Activated CD4-positive, alpha-beta T cell treated with anti-CD3 and anti-CD28 coated beads, Interleukin-2, amount 10 ng/mL, durations not matched to agents 24 days and 14 days (primary cell): ENCODE results near the gene PNPLA5. TPM values are rescaled to one million over a fixed set of nuclear protein-coding genes. Genes with fewer than 3 reads are reported as not detected.

Source experiments
- DNase-seq: peaks from one replicate; pipeline ENCODE4 v3.0.0; 2022
- H3K27ac Mint-ChIP-seq: one replicate; pipeline ENCODE4 v1.8.0; 2022; ENCODE audit warnings: mild to moderate bottlenecking, mixed read lengths
- H3K27me3 Mint-ChIP-seq: one replicate; pipeline ENCODE4 v1.8.0; 2022; ENCODE audit warnings: mixed read lengths
- H3K36me3 Mint-ChIP-seq: one replicate; pipeline ENCODE4 v1.8.0; 2022; ENCODE audit warnings: low read depth, mild to moderate bottlenecking, mixed read lengths
- H3K4me1 Mint-ChIP-seq: one replicate; pipeline ENCODE4 v1.8.0; 2021; ENCODE audit warnings: mixed read lengths
- H3K4me3 Mint-ChIP-seq: one replicate; pipeline ENCODE4 v1.8.0; 2022; ENCODE audit warnings: mild to moderate bottlenecking, moderate library complexity, mixed read lengths
- H3K9me3 Mint-ChIP-seq: one replicate; pipeline ENCODE4 v1.8.0; 2021; ENCODE audit warnings: mixed read lengths
- intact Hi-C: fragments of 100-400 bp; cut with micrococcal nuclease; formaldehyde crosslinking; loops from one replicate; pipeline ENCODE4 v1.15.1; 2023
- total RNA-seq: library from RNA; stranded (reverse); gene quantifications from 2 replicates; pipeline ENCODE4 v1.2.3, GENCODE V29; 2022

PNPLA5 gene
- total RNA-seq, 1 donor from 2014 or later, result not detected

DNA sequence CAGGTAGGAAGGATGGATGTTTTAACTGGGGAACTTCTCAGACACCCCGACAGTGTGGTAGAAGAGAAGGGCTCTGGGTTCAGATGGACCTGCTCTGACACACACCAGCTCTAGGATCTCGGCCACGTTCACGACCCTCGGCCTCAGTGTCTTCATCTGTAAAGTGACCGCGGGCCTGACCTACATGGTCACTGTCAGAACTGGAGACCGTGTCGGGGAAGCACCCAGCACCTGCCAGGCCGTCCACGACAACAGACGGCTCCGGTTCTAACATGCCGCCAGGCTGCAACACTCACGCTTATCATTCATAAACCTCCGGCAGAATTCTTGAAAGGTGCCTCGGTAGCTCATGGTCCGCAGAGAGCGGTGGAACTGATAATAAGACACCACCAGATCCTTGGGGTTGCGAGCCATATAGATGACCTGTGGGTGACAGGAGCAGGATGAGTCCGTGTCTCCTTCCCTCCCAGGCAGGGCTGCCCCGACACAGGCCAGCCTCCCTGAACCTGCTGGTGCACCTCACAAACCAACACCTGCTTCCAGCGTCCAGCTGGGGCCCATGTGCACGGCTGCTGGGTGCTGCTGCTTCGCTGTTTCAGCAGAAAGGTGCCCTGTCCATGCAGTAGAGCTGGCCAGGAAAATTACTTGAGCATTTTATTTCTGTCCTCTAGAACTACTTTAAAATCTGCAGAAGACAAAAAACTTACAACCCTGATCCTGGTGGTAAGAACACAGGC, 53.1 kb downstream of the PNPLA5 start:
- Mint-ChIP-seq H3K4me1 (no peaks in the 10 kb centered on the region), H3K4me3 (no peak overlapping the region), H3K27ac (no peak overlapping the region), H3K9me3 (no peaks in the 10 kb centered on the region), H3K27me3 (peaks cover 5% of the 10 kb centered on the region), H3K36me3 (no peaks in the 10 kb centered on the region)
- DNase-seq, result no peak
- intact Hi-C loops, result no loop called here

DNA sequence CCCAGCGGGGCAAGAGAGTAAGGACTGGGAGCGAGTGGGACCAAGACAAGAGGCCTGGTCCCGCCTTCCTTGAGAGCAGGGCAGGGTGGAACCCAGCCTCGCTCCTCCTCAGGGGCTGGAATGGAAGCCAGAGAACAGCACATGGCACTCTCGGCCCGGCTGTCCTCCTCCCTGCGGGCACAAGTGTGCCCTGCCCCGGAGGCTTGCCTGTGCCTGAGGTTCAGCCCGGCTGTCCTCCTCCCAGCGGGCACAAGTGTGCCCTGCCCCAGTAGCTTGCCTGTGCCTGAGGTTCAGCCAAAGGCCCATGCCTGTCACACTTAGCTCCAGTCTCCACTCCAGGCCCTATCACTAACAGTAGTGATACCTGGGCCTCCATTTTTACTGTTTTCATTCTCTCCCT, 53.7 kb downstream of the PNPLA5 start:
- H3K36me3 Mint-ChIP-seq, result no peaks in the 10 kb centered on the region
- intact Hi-C loops, result no loop called here
- H3K27ac Mint-ChIP-seq, result no peak overlapping the region
- peaks cover 5% of the 10 kb centered on the region for H3K27me3 Mint-ChIP-seq
- H3K9me3 Mint-ChIP-seq, result no peaks in the 10 kb centered on the region
- H3K4me1 Mint-ChIP-seq, result no peaks in the 10 kb centered on the region
- DNase-seq, result no peak
- H3K4me3 Mint-ChIP-seq, result no peak overlapping the region

DNA sequence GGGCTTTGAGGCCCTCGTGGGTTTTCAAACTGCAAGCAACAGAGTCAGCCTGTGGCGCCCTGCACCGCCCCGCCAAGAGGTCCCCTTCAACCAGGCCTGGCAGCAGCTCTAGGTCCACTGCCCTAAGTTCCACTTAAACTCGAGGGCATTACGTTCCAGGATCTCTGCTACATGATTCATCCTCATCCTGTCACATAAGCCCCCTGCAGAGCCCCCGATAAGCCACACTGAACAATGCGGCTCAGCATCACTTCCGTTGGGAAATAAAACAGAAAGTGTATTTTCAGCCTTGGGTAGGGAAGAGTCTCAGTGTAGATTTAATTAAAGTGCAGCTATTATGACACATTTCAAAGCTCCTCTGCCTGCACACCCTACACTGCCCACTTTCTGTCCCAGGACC, 54.1 kb downstream of the PNPLA5 start:
- intact Hi-C loops, result no loop called here
- no peaks in the 10 kb centered on the region for H3K36me3 Mint-ChIP-seq
- no peak for DNase-seq
- no peaks in the 10 kb centered on the region for H3K9me3 Mint-ChIP-seq
- no peak overlapping the region for H3K27ac Mint-ChIP-seq
- no peak overlapping the region for H3K4me3 Mint-ChIP-seq
- no peaks in the 10 kb centered on the region for H3K4me1 Mint-ChIP-seq
- H3K27me3 Mint-ChIP-seq, result peaks cover 5% of the 10 kb centered on the region

DNA sequence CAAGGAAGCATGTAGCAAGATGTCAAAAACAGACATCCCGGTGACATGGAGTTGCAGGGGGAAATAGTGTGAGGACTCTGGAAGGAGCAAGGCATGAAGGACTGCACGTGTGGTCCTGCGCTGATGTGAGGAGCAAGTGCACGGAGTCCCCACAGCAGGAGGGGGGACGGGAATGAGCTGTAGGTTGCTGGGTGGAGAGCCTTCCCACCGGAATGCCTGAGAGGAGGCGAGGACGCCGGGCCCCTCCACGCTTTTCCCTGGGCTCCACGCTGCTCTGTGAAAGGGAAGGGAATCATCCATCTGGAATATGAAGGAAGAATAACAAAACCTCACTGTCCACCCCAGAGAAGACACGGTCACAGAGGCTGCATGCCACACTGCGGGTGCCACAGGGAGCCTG, 56.1 kb downstream of the PNPLA5 start:
- Mint-ChIP-seq H3K4me3 (no peak overlapping the region), H3K36me3 (no peaks in the 10 kb centered on the region), H3K4me1 (no peaks in the 10 kb centered on the region), H3K9me3 (no peaks in the 10 kb centered on the region), H3K27me3 (peaks cover 5% of the 10 kb centered on the region), H3K27ac (no peak overlapping the region)
- intact Hi-C loops, result no loop called here
- no peak for DNase-seq

DNA sequence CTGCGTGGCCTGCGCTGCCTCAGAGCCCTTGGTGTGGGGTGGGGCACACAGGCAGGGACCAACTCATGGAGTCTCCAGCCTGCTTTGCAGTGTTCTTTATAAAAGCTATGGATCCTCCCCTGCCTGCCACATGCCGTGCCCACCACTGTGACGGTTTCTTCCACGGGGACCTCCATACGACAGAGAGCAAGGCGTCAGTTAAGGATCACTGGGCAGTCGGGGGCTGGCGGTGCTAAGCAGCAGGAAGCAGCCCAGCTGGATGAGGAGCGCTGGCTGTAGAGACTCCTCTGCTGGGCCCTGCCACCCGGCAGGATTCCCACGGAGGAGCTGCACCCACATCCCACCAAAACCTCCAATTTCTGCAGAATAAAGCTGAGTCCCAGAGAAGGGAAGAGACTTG, 56.6 kb downstream of the PNPLA5 start:
- no peak overlapping the region for H3K27ac Mint-ChIP-seq
- H3K4me3 Mint-ChIP-seq, result no peak overlapping the region
- H3K27me3 Mint-ChIP-seq, result peaks cover 5% of the 10 kb centered on the region
- DNase-seq, result no peak
- no peaks in the 10 kb centered on the region for H3K9me3 Mint-ChIP-seq
- no peaks in the 10 kb centered on the region for H3K4me1 Mint-ChIP-seq
- intact Hi-C loops, result no loop called here
- no peaks in the 10 kb centered on the region for H3K36me3 Mint-ChIP-seq

DNA sequence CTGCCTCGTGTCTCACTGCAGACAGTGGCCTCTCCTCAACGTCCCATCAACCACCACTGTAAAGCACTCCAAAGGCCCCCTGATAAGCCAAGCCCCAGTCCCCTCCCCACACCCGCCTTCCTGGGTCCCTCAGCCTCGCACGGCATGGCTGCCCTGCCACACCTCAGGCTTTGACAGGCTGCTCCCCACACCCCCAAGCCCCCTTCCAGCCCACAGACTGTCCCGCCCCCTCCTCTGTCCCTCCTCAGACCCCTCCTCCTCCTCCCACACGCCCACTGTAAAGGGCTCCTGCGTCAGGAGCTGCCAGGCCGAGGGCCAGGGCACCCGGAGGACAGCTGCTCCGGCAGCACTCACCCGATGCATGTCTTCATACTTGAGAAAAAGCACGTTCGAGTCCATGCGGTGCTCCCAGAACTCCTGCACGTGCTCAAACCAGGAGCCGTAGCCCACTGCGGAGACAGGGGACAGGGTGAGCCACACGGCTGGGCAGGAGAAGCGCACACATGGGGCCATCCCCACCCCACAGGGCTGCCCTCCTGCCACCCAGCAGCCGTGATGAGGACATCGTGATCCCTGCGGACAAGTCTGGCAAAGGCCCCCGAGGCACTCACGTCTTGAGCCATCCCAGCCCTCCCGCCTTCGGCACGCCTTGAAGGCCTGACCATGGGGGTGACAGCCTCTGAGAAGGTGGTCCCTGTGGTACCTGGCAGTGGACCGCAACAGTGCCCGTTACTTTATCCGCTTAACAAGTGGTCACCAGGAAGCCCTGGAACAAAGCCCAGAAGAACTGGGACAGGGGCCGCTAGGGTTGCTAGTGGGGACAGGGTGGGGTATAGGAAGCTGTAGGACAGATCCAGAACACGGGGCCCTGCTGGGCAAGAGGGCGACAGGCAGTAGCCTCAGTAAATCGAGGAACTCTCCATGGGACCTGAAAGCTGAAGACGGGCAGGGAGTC, 58.2 kb downstream of the PNPLA5 start:
- Mint-ChIP-seq H3K9me3 (no peaks in the 10 kb centered on the region), H3K36me3 (no peaks in the 10 kb centered on the region)

DNA sequence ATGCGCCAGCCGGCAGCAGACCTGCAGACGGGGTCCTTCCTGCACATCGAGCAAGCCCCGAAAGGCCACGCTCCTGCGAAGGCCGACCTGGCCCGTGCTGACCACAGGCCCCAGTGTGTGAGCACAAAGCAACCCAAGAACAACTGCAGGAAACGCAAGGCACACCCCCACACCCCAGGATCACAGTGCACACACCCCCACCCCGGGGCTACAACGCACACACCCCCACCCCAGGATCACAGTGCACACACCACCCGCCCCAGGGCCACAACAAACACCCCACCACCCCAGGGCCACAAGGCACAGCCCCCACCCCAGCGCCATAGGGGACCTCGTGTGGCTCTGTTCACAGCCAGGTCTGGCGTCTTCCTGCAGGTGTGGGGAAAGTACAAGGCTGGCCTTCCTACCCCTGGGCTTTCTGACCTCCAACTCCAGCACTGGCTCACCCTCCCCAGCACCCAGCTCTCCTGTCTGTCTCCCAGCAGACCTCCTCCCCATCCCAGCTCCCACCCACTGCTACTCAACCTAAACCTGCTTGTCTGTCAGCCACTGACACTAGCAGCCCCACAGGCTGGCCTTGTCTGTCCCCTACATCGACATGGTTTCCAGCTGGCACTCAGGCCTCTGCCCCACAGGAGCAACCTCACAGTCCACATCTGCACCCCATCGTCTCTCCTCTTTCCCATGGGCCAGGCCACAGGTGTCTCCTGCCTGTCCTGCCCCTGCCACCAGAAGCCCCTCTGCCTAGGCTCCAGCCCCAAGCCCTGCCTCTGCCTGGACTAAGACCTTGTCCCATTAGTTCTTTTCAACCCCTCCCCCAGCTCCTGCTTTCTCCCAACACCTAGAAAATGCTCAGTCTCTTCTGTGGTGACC, 59.2 kb downstream of the PNPLA5 start:
- intact Hi-C loops, result no loop called here
- peaks cover 5% of the 10 kb centered on the region for H3K27me3 Mint-ChIP-seq

More for the DNA sequence above, 58.2 kb downstream of the PNPLA5 start:
- intact Hi-C loops, result no loop called here
- no peak overlapping the region for H3K4me3 Mint-ChIP-seq
- H3K4me1 Mint-ChIP-seq, result no peaks in the 10 kb centered on the region
- H3K27ac Mint-ChIP-seq, result no peak overlapping the region
- DNase-seq, result no peak
- H3K27me3 Mint-ChIP-seq, result peaks cover 5% of the 10 kb centered on the region

DNA sequence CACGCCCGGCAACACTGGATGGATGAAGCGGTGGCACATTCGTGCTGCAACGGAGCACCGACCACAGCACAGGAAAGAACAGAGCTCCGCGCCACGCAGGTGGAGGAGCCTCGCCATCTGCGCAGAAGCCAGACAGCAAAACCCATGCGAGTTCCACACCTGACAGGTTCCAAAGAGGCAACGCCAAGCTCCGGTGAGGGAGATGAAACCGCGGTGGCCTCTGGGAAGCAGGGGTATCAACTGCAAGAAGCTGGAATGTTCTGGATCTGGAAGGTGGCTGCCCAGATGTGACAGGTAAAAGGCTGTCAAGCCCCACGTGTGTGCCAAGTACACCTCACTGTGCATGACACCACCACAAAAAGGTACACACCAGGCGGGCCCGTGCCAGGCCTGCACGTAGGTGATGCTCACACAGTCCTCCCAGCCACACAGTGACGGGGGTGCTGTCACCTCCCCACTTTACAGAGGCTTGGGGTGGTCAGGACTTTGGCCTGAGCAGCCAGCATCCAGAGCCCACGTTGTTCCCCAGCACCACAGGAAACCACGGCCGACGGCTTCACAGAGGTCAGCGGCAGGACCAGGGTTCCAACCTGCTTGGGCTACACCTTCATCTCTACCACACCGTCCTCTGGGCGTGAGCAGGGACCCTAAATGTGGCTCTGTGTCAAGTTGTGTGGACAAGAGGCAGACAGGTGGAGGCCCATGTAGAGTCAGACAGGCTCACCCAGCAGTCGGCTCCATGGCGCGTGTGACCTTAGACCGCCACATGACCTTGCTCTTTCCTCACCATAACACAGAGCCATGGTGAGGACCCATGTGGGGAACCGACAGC, 60.0 kb downstream of the PNPLA5 start:
- intact Hi-C loops, result no loop called here
- peaks cover 5% of the 10 kb centered on the region for H3K27me3 Mint-ChIP-seq
- H3K27ac Mint-ChIP-seq, result no peak overlapping the region
- no peaks in the 10 kb centered on the region for H3K4me1 Mint-ChIP-seq
- H3K4me3 Mint-ChIP-seq, result no peak overlapping the region
- H3K36me3 Mint-ChIP-seq, result no peaks in the 10 kb centered on the region
- no peaks in the 10 kb centered on the region for H3K9me3 Mint-ChIP-seq
- DNase-seq, result no peak

More for the DNA sequence above, 59.2 kb downstream of the PNPLA5 start:
- Mint-ChIP-seq H3K9me3 (no peaks in the 10 kb centered on the region), H3K36me3 (no peaks in the 10 kb centered on the region), H3K27ac (no peak overlapping the region), H3K4me3 (no peak overlapping the region), H3K4me1 (no peaks in the 10 kb centered on the region)
- no peak for DNase-seq

DNA sequence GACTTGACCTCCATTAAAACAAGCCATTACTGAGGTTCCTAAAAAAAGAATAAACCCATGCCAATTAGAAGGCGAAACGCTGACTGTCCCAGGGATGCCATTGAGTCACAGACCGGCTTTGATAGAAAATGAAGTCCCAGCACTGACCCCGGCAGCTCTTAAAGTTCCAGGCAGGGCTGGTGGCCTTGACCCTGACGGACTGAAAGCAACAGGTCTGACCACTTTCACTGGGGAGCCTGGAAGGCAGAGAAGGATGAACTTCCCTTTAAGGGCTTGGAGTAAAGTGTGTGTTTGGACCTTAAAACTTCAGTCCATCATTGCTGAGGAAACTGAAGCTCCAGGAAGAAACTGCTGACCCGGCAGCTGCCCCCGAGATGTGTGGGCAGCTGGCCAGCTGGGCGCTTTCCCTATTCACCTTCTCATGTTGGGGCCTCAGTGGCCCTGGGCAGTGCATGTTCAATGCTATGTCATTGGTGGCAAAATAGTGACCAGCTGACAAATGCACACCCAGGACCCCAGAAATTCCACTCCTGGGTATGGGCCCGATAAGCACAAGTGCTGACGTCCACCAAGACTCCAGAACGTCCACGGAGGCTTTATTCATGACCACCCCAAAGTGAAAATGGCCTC, 60.8 kb downstream of the PNPLA5 start:
- intact Hi-C loops, result no loop called here
- no peak for DNase-seq
- no peak overlapping the region for H3K4me3 Mint-ChIP-seq
- no peaks in the 10 kb centered on the region for H3K36me3 Mint-ChIP-seq
- peaks cover 5% of the 10 kb centered on the region for H3K27me3 Mint-ChIP-seq
- no peak overlapping the region for H3K27ac Mint-ChIP-seq
- H3K9me3 Mint-ChIP-seq, result no peaks in the 10 kb centered on the region
- no peaks in the 10 kb centered on the region for H3K4me1 Mint-ChIP-seq

DNA sequence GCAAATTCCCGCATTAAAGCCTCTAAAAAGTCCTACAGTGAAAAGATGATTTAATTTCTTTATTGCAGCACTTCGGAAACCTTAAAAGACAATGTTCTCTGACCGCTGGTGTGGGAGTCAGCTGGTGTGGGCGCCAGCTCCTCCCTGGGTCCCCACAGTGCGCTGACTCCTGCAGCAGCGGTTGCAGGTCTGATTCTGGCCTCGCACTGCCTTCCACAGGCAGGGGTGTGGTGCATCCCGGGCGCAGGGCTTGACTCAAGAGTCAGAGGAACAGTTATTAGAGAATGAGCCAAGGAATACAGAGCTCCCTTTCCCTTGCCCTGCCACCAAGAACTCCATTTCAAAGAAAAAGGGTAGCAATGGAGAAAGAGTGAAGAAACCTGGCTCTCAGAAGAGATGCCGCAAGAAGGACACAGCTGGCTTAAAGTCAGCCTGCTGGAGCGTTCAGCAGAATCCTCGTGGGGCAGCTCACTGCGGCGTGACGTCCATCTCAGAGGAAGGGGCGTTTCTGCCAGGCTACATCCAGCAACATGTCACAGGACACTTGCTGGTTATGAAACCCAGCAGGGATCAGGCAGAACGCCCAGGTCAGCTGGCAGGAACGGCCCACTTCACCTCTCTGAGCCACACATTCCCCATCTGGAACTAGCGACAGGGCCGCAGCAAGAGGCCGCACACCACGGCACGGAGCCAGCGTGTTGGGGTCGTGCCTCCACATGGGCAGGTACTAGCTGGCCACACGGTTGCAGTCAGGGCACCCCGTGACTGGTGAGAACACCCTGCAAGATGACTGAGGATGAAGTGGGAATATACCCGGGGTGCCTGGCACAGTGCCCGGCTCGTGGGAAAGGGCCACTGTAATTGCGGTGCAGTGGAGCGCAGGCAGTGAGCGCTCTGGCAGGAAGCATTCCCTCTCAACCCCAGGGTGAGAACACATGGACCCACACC, 61.6 kb downstream of the PNPLA5 start:
- no peaks in the 10 kb centered on the region for H3K36me3 Mint-ChIP-seq
- H3K4me1 Mint-ChIP-seq, result no peaks in the 10 kb centered on the region
- H3K4me3 Mint-ChIP-seq, result no peak overlapping the region
- H3K27me3 Mint-ChIP-seq, result peaks cover 1% of the 10 kb centered on the region
- H3K9me3 Mint-ChIP-seq, result no peaks in the 10 kb centered on the region
- intact Hi-C loops, result no loop called here
- no peak for DNase-seq
- no peak overlapping the region for H3K27ac Mint-ChIP-seq
